Measurements from ENCODE around the gene PSMB4. TPM values are rescaled to one million over a fixed set of nuclear protein-coding genes. Genes with fewer than 3 reads are reported as not detected.

Gene PSMB4
- polyA plus RNA-seq, 1 donor (not counting 4 experiments of a cell fraction or from before 2014, with no cell fraction given) = 340 TPM

- Histone ChIP-seq H3K9me3 (ENCODE audit: control insufficient read depth, low read depth, low read length) (no peaks in the 10 kb centered on the region), H3K4me2 (ENCODE audit: control insufficient read depth, extremely low read depth, insufficient read depth, low read depth, low read length) (no peak overlapping the region), H3K9ac (ENCODE audit: control insufficient read depth, extremely low read depth, insufficient read depth, low read length) (no peak overlapping the region), H3K27ac (ENCODE audit: control insufficient read depth, insufficient read depth, low read length) (no peak overlapping the region), H3K4me3 (ENCODE audit: control insufficient read depth in 2 of 3, extremely low read depth in 1 of 3, insufficient read depth in 2 of 3, low read depth in 1 of 3, low read length in 3 of 3) (no peak overlapping the region), H3K4me1 (ENCODE audit: control insufficient read depth, extremely low read depth, insufficient read depth, low read length) (peaks cover 6% of the 10 kb centered on the region), H3K27me3 (ENCODE audit: control insufficient read depth, extremely low read depth, insufficient read depth, low read length) (no peaks in the 10 kb centered on the region), H3K9me1 (ENCODE audit: control insufficient read depth, extremely low read depth, insufficient read depth, low read length) (no peaks in the 10 kb centered on the region), H2AFZ (ENCODE audit: control insufficient read depth, low read length) (no peak overlapping the region), H3K79me2 (ENCODE audit: control insufficient read depth, insufficient read depth, low read length) (no peaks in the 10 kb centered on the region), H4K20me1 (ENCODE audit: control insufficient read depth, extremely low read depth, insufficient read depth, low read length) (no peaks in the 10 kb centered on the region), H3K36me3 (ENCODE audit: control insufficient read depth in 2 of 2, extremely low read depth in 1 of 2, insufficient read depth in 2 of 2, low read length in 2 of 2) (peaks cover 17 to 28% of the 10 kb centered on the region in 2 experiments)
- DNase-seq (ENCODE audit: low read depth, low spot score) (no peak), FAIRE-seq (no peak)
- TF ChIP-seq EZH2 (IDR thresholded peaks at IDR 0.05; ENCODE audit: low read length) (no peak), CTCF (optimal IDR thresholded peaks at IDR 0.05 in 1 of 3, IDR thresholded peaks at IDR 0.05 in 1 of 3, conservative IDR thresholded peaks at IDR 0.05 in 1 of 3; ENCODE audit: extremely low read depth in 1 of 3, insufficient read depth in 2 of 3, low read length in 3 of 3) (no peak)
- dilution Hi-C loops (cut with MboI; ENCODE audit: extremely low pct_ligation_motif_present, low sequenced_read_pairs) = no loop called here
Observed at GRCh38 chr1:151411884-151412283, 12.5 kb downstream of the PSMB4 start.

GRCh38 chr1:151416231-151416630 is 16.9 kb downstream of the PSMB4 start:
- H3K36me3 ChIP-seq (ENCODE audit: control insufficient read depth in 2 of 2, extremely low read depth in 1 of 2, insufficient read depth in 2 of 2, low read length in 2 of 2) = peaks cover 3 to 16% of the 10 kb centered on the region in 2 experiments
- peak; percentile 23 for DNase-seq (ENCODE audit: low read depth, low spot score)
- no peak overlapping the region for H3K9ac ChIP-seq (ENCODE audit: control insufficient read depth, extremely low read depth, insufficient read depth, low read length)
- dilution Hi-C loops (cut with MboI; ENCODE audit: extremely low pct_ligation_motif_present, low sequenced_read_pairs) = no loop called here
- H3K27ac ChIP-seq (ENCODE audit: control insufficient read depth, insufficient read depth, low read length) = no peak overlapping the region
- no peak overlapping the region for H3K4me2 ChIP-seq (ENCODE audit: control insufficient read depth, extremely low read depth, insufficient read depth, low read depth, low read length)
- no peaks in the 10 kb centered on the region for H3K27me3 ChIP-seq (ENCODE audit: control insufficient read depth, extremely low read depth, insufficient read depth, low read length)
- no peak for FAIRE-seq
- no peak overlapping the region for H3K4me3 ChIP-seq (ENCODE audit: control insufficient read depth in 2 of 3, extremely low read depth in 1 of 3, insufficient read depth in 2 of 3, low read depth in 1 of 3, low read length in 3 of 3)
- no peaks in the 10 kb centered on the region for H4K20me1 ChIP-seq (ENCODE audit: control insufficient read depth, extremely low read depth, insufficient read depth, low read length)
- H2AFZ ChIP-seq (ENCODE audit: control insufficient read depth, low read length) = no peak overlapping the region
- TF ChIP-seq CTCF (optimal IDR thresholded peaks at IDR 0.05 in 1 of 3, IDR thresholded peaks at IDR 0.05 in 1 of 3, conservative IDR thresholded peaks at IDR 0.05 in 1 of 3; ENCODE audit: extremely low read depth in 1 of 3, insufficient read depth in 2 of 3, low read length in 3 of 3) (no peak), EZH2 (IDR thresholded peaks at IDR 0.05; ENCODE audit: low read length) (no peak)
- H3K79me2 ChIP-seq (ENCODE audit: control insufficient read depth, insufficient read depth, low read length) = no peaks in the 10 kb centered on the region
- no peaks in the 10 kb centered on the region for H3K9me3 ChIP-seq (ENCODE audit: control insufficient read depth, low read depth, low read length)
- H3K9me1 ChIP-seq (ENCODE audit: control insufficient read depth, extremely low read depth, insufficient read depth, low read length) = no peaks in the 10 kb centered on the region
- H3K4me1 ChIP-seq (ENCODE audit: control insufficient read depth, extremely low read depth, insufficient read depth, low read length) = peaks cover 2% of the 10 kb centered on the region

Measured in keratinocyte (primary cell).